Liver (tissue), 9 donors: ENCODE measurements around the gene RASA4B. TPM values are rescaled to one million over a fixed set of nuclear protein-coding genes. Genes with fewer than 3 reads are reported as not detected.

Experiments used
- DNase-seq: peaks from one replicate; pipeline ENCODE4 v3.0.0-alpha.2; 2017; ENCODE audit warnings: low spot score
- H3K27ac ChIP-seq, 2 donors: one replicate each; pipeline ENCODE4 v1.7.0; 2013; ENCODE audit warnings: inconsistent platforms in 2 of 2, low read length in 2 of 2, control low read depth in 1 of 2, low read depth in 1 of 2, mild to moderate bottlenecking in 1 of 2
- H3K27me3 ChIP-seq, 4 donors: one replicate each; pipeline versions ENCODE4 v1.6.1 to v1.7.0; 2013; ENCODE audit warnings: low read length in 3 of 4, inconsistent platforms in 1 of 4, mild to moderate bottlenecking in 1 of 4, moderate library complexity in 1 of 4; ENCODE audit not compliant: control insufficient read depth in 4 of 4, insufficient read depth in 4 of 4
- H3K36me3 ChIP-seq, 4 donors: one replicate each; pipeline versions ENCODE4 v1.6.1 to v1.7.0; 2013; ENCODE audit warnings: low read length in 3 of 4, mild to moderate bottlenecking in 3 of 4, low read depth in 1 of 4, moderate library complexity in 1 of 4; ENCODE audit not compliant: control insufficient read depth in 4 of 4, insufficient read depth in 3 of 4
- H3K4me1 ChIP-seq, 4 donors: one replicate each; pipeline versions ENCODE4 v1.6.1 to v1.7.0; 2013; ENCODE audit warnings: low read length in 3 of 4, mild to moderate bottlenecking in 3 of 4, moderate library complexity in 1 of 4; ENCODE audit not compliant: control insufficient read depth in 4 of 4, insufficient read depth in 4 of 4
- H3K4me3 ChIP-seq, 3 donors: one replicate each; pipeline versions ENCODE4 v1.6.1 to v1.7.0; 2013; ENCODE audit warnings: low read length in 3 of 3, control low read depth in 1 of 3, low read depth in 1 of 3, mild to moderate bottlenecking in 1 of 3
- H3K9ac ChIP-seq, 2 donors: one replicate each; pipeline ENCODE4 v1.7.0; 2013; ENCODE audit warnings: low read length in 2 of 2, mild to moderate bottlenecking in 2 of 2, moderate library complexity in 2 of 2, control low read depth in 1 of 2, low read depth in 1 of 2
- H3K9me3 ChIP-seq, 4 donors: one replicate each; pipeline versions ENCODE4 v1.6.1 to v1.7.0; 2013; ENCODE audit warnings: low read length in 3 of 4; ENCODE audit not compliant: control insufficient read depth in 4 of 4
- ATF3 ChIP-seq: IDR thresholded peaks from 2 replicates; pipeline ENCODE4 v1.6.1; 2016; ENCODE audit warnings: antibody characterized with exemption
- EGR1 ChIP-seq, 2 donors: IDR thresholded peaks; 2 replicates each; pipeline ENCODE4 v1.6.1; 2016 to 2018; ENCODE audit warnings: antibody characterized with exemption in 2 of 2, low read depth in 2 of 2
- FOXA1 ChIP-seq: IDR thresholded peaks from 2 replicates; pipeline ENCODE4 v1.6.1; 2016; ENCODE audit warnings: antibody characterized with exemption
- GABPA ChIP-seq, 2 donors: IDR thresholded peaks in 1 of 2; conservative IDR thresholded peaks in 1 of 2; 2 replicates each; pipeline ENCODE4 v1.6.1; 2016; ENCODE audit warnings: antibody characterized with exemption in 2 of 2, mild to moderate bottlenecking in 1 of 2, moderate library complexity in 1 of 2
- HNF4A ChIP-seq, 2 donors: conservative IDR thresholded peaks; 2 replicates each; pipeline ENCODE4 v1.6.1; 2016; ENCODE audit warnings: antibody characterized with exemption in 2 of 2, mild to moderate bottlenecking in 2 of 2
- HNF4G ChIP-seq: IDR thresholded peaks from 2 replicates; pipeline ENCODE4 v1.6.1; 2016; ENCODE audit warnings: antibody characterized with exemption
- JUND ChIP-seq, 2 donors: IDR thresholded peaks; 2 replicates each; pipeline ENCODE4 v1.6.1; 2016; ENCODE audit warnings: antibody characterized with exemption in 2 of 2
- MAX ChIP-seq: IDR thresholded peaks from 2 replicates; pipeline ENCODE4 v1.6.1; 2016; ENCODE audit warnings: antibody characterized with exemption
- NR2F2 ChIP-seq: IDR thresholded peaks from 2 replicates; pipeline ENCODE4 v1.6.1; 2016; ENCODE audit warnings: antibody characterized with exemption
- RAD21 ChIP-seq, 2 donors: IDR thresholded peaks; 2 replicates each; pipeline ENCODE4 v1.6.1; 2016; ENCODE audit warnings: antibody characterized with exemption in 2 of 2, mild to moderate bottlenecking in 2 of 2
- SP1 ChIP-seq: IDR thresholded peaks from 2 replicates; pipeline ENCODE4 v1.6.1; 2018; ENCODE audit warnings: antibody characterized with exemption, mild to moderate bottlenecking
- TAF1 ChIP-seq: conservative IDR thresholded peaks from 2 replicates; pipeline ENCODE4 v1.6.1; 2016; ENCODE audit warnings: antibody characterized with exemption, mild to moderate bottlenecking
- YY1 ChIP-seq: IDR thresholded peaks from 2 replicates; pipeline ENCODE4 v1.6.1; 2016; ENCODE audit warnings: antibody characterized with exemption, mild to moderate bottlenecking
- WGBS: extraction: QIAGEN DNeasy Blood & Tissue Kit; methylation state at CpG from one replicate; pipeline ENCODE4 v1.1.7; 2013; 5-methylcytosine and 5-hydroxymethylcytosine counted together
- polyA plus RNA-seq, 2 donors: library from polyadenylated mRNA; stranded (reverse) in 1 of 2; unstranded in 1 of 2; fragments of 200-250 nt in 1 of 2; fragments of >200 nt in 1 of 2; fragmentation: Nextera tagmentation in 1 of 2; extraction: Ambion mirVana in 1 of 2; gene quantifications; one replicate each; pipeline versions ENCODE4 v1.2.1 to v1.2.3, GENCODE V29; 2013 to 2015
- total RNA-seq, 2 donors: library from RNA; depleted of rRNA; stranded (reverse); fragments of >200 nt; gene quantifications; one replicate each; pipeline ENCODE4 v1.2.3, GENCODE V29; 2014
- TF ChIP-seq, protein P1 (sequence below): IDR thresholded peaks from 2 replicates; pipeline ENCODE4 v1.6.1; 2016; ENCODE audit warnings: antibody characterized with exemption
- TF ChIP-seq, protein P2 (sequence below): fragments of 150-350 bp; IDR thresholded peaks from 2 replicates; pipeline ENCODE4 v1.5.1; 2017; ENCODE audit warnings: improper control_type of control experiment, low read depth, low read length; ENCODE audit not compliant: missing input control
- donor health status: healthy.
- donor health status: healthy.
- donor health status: healthy.
- donor health status: healthy.
- donor health status: healthy.

Gene RASA4B
- total and polyA plus RNA-seq, 4 donors, result 0.62 to 4.8 (median 0.74) TPM

DNA sequence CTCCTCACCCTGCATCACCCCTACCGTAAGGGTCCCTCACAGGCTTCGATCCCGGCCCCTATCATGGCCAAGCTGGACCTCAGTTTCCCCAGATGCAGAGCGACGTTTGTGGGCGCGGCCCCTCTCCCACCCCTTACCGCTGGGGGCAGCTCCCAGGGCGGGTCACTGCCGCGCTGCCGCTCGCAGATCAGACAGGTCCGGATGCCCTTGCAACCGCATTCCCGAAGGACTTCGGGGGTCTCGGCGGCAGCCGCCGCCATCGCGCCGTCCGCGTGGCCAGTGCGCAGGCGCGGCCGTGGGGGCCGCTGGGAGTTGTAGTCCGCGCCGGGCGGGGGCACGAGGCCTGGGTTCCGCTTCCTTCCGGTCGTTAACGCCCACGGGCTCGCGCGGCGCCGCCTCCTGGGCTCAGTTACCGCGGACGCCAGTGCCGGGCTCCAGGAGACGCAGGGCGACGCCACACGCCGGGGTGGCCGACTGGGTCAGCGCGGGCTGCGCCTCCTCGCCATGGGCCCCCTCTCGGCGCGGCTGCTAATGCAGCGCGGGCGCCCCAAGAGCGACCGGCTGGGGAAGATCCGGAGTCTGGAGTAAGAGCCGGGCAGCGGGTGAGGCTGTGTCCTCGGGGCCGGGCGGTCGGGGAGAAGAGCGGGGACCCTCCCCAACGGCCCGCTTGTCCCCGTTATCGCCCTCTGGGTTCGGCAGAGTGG lies 52.8 kb downstream of the RASA4B start, which contains the start of the genes ALKBH4 and LRWD1:
Gene ALKBH4, minus strand, starts transcription at position 287 of the 704 bp plus-strand sequence. Its CDS starts 27 bp downstream, at position 260.
Gene LRWD1, plus strand, starts transcription at position 408 of the 704 bp plus-strand sequence. Its CDS starts 97 bp downstream, at position 505.
- no peaks in the 10 kb centered on the region for H3K36me3 ChIP-seq
- peaks cover 13 to 53% (median 42%) of the 10 kb centered on the region in 4 donors for H3K4me1 ChIP-seq
- WGBS, result under 1% methylated on average over 81 of the region's 81 CpGs
- peak within 1 kb of the TSS; percentile 6 to 32 for H3K27ac ChIP-seq
- H3K9me3 ChIP-seq, result no peaks in the 10 kb centered on the region
- peak within 1 kb of the TSS; percentile 61 to 93 for H3K9ac ChIP-seq
- DNase-seq, result peak; percentile 93
- no peaks in the 10 kb centered on the region for H3K27me3 ChIP-seq
- H3K4me3 ChIP-seq, result peak within 1 kb of the TSS; percentile 76 to 94 (median 82)
- TF ChIP-seq HNF4A (conservative IDR thresholded peaks at IDR 0.05), result no peak
- TF ChIP-seq FOXA1, result no peak
- peak in 1 of 2 donors; percentile 87 for TF ChIP-seq GABPA (IDR thresholded peaks at IDR 0.05 in 1 of 2, conservative IDR thresholded peaks at IDR 0.05 in 1 of 2)
- TF ChIP-seq EGR1 (IDR thresholded peaks at IDR 0.05; ENCODE audit: low read depth in 2 of 2), result peak; percentile 29 to 92
- TF ChIP-seq YY1, result peak; percentile 82
- no peak for TF ChIP-seq JUND (IDR thresholded peaks at IDR 0.05)
- peak in 1 of 2 donors; percentile 27 for TF ChIP-seq RAD21 (IDR thresholded peaks at IDR 0.05)

- 15% methylated on average over 24 of the region's 24 CpGs for WGBS
- Histone ChIP-seq H3K27me3 (no peaks in the 10 kb centered on the region), H3K4me1 (peaks cover 8 to 45% (median 35%) of the 10 kb centered on the region in 4 donors), H3K9me3 (no peaks in the 10 kb centered on the region), H3K9ac (peak overlapping the region; percentile 61 to 93), H3K4me3 (peak overlapping the region; percentile 76 to 94 (median 82)), H3K36me3 (peaks cover 0 to 5% (median 0%) of the 10 kb centered on the region in 4 donors), H3K27ac (peak overlapping the region in 1 of 2 donors; percentile 6)
- peak; percentile 48 for DNase-seq
- TF ChIP-seq SP1 (no peak), HNF4G (no peak), MAX (no peak), GABPA (IDR thresholded peaks at IDR 0.05 in 1 of 2, conservative IDR thresholded peaks at IDR 0.05 in 1 of 2) (no peak), FOXA1 (no peak), ATF3 (no peak), EGR1 (IDR thresholded peaks at IDR 0.05; ENCODE audit: low read depth in 2 of 2) (no peak), YY1 (no peak), TAF1 (no peak), JUND (IDR thresholded peaks at IDR 0.05) (no peak), HNF4A (conservative IDR thresholded peaks at IDR 0.05) (no peak), NR2F2 (no peak)
- TF ChIP-seq, protein P1, sequence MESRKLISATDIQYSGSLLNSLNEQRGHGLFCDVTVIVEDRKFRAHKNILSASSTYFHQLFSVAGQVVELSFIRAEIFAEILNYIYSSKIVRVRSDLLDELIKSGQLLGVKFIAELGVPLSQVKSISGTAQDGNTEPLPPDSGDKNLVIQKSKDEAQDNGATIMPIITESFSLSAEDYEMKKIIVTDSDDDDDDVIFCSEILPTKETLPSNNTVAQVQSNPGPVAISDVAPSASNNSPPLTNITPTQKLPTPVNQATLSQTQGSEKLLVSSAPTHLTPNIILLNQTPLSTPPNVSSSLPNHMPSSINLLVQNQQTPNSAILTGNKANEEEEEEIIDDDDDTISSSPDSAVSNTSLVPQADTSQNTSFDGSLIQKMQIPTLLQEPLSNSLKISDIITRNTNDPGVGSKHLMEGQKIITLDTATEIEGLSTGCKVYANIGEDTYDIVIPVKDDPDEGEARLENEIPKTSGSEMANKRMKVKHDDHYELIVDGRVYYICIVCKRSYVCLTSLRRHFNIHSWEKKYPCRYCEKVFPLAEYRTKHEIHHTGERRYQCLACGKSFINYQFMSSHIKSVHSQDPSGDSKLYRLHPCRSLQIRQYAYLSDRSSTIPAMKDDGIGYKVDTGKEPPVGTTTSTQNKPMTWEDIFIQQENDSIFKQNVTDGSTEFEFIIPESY, result no peak
- TF ChIP-seq, protein P2, sequence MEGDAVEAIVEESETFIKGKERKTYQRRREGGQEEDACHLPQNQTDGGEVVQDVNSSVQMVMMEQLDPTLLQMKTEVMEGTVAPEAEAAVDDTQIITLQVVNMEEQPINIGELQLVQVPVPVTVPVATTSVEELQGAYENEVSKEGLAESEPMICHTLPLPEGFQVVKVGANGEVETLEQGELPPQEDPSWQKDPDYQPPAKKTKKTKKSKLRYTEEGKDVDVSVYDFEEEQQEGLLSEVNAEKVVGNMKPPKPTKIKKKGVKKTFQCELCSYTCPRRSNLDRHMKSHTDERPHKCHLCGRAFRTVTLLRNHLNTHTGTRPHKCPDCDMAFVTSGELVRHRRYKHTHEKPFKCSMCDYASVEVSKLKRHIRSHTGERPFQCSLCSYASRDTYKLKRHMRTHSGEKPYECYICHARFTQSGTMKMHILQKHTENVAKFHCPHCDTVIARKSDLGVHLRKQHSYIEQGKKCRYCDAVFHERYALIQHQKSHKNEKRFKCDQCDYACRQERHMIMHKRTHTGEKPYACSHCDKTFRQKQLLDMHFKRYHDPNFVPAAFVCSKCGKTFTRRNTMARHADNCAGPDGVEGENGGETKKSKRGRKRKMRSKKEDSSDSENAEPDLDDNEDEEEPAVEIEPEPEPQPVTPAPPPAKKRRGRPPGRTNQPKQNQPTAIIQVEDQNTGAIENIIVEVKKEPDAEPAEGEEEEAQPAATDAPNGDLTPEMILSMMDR, result no peak
These were observed 53.6 kb downstream of the RASA4B start for GRCh38 chr7:102463841-102464576.
